OCI-LY3 (cell line): Measurements from ENCODE around the gene VPS41.

ENCODE experiments used
- CTCF ChIP-seq: fragments of 200-600, 300-600 bp; sonication (generic); IDR thresholded peaks from 2 replicates; pipeline ENCODE4 v1.5.1; 2014; ENCODE audit warnings: antibody characterized with exemption, low read length, low read depth
- EZH2phosphoT487 ChIP-seq: fragments of 200-600 bp; shearing (Covaris generic); IDR thresholded peaks from 2 replicates; pipeline ENCODE4 v1.6.1; 2018; ENCODE audit warnings: antibody characterized with exemption, mixed run types, low read depth

GRCh38 chr7:38870147-38870546 is 38.8 kb downstream of the VPS41 start:
- no peak for TF ChIP-seq CTCF
- no peak for TF ChIP-seq EZH2phosphoT487
